ENCODE measurements around the gene PPP1R3G. TPM values are rescaled to one million over a fixed set of nuclear protein-coding genes. Genes with fewer than 3 reads are reported as not detected.

PPP1R3G gene
- total RNA-seq, 4 donors from 2014 or later: 0.56 to 1.8 (median 1.3) TPM

- TF ChIP-seq CTCF (IDR thresholded peaks at IDR 0.05): no peak
- no peak for ATAC-seq (ENCODE audit: low FRiP score)
Measured at GRCh38 chr6:5091210-5092069, 6.3 kb downstream of the PPP1R3G start.

DNA sequence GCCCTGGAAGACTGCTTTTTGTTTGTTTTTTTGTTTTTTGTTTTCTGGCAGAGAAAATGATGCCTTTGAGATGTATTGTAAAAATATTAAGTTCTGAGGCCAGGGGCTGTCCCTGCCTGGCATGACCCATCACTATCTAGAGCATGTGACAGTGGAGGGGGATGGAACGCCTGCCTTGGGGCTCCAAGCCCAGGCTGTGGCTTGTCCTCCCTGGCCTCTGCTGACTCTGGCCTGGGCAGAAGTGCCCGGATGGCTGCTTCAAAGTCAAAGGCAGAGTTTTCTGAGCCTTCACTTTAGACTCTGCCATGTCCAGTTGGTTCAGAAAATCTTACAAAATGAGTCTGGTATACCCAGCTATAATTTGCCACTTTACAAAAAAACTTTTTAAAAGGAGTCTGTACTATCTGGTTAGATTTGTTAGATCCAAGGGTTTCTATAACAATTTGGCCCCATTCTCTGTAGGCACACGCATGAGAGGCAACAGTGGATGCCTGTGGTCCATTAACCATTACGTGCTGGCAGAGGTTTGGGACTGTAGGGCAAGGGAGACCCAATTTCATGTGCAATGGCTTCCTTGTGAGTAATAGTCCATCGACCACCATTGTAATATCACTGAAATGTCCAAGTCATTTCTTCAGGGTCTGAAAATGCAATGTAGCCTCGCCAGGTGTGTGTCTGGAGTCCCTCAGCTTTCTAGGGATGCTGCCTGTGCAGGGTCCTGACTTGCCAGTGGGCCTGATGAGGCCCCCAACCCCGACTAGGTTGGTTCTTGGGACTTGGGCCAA, 8.3 kb downstream of the PPP1R3G start:
- TF ChIP-seq CTCF (IDR thresholded peaks at IDR 0.05): no peak
- ATAC-seq (ENCODE audit: low FRiP score): no peak
- no peak for DNase-seq (ENCODE audit: low spot score)

More at GRCh38 chr6:5091210-5092069, 6.3 kb downstream of the PPP1R3G start:
- no peak for DNase-seq (ENCODE audit: low spot score)

- ATAC-seq (ENCODE audit: low FRiP score) (no peak), DNase-seq (ENCODE audit: low spot score) (no peak)
- TF ChIP-seq CTCF (IDR thresholded peaks at IDR 0.05): no peak
Measured at GRCh38 chr6:5094327-5094726, 9.2 kb downstream of the PPP1R3G start.

DNA sequence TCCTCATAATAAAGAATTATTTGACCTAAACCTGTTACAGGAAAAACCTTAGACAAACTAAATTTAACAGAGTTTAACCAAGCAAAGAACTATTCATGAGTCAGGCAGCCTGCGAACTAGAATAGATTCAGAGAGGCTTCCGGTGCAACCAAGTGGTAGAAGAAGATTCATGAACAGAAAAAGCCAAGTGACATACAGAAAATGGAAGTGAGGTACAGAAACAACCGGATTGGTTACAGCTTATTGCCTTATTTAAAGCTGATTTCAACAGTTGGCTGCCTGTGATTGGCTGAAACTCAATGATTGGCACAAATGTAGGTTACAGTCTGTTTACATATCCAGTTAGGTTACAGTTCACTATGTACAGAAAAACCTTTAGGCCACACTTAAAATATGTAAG, 10.1 kb downstream of the PPP1R3G start:
- no peak for TF ChIP-seq CTCF (IDR thresholded peaks at IDR 0.05)
- no peak for ATAC-seq (ENCODE audit: low FRiP score)
- no peak for DNase-seq (ENCODE audit: low spot score)

- DNase-seq (ENCODE audit: low spot score): no peak
- no peak for TF ChIP-seq CTCF (IDR thresholded peaks at IDR 0.05)
- ATAC-seq (ENCODE audit: low FRiP score): no peak
Measured at GRCh38 chr6:5096482-5096881, 11.3 kb downstream of the PPP1R3G start.

DNA sequence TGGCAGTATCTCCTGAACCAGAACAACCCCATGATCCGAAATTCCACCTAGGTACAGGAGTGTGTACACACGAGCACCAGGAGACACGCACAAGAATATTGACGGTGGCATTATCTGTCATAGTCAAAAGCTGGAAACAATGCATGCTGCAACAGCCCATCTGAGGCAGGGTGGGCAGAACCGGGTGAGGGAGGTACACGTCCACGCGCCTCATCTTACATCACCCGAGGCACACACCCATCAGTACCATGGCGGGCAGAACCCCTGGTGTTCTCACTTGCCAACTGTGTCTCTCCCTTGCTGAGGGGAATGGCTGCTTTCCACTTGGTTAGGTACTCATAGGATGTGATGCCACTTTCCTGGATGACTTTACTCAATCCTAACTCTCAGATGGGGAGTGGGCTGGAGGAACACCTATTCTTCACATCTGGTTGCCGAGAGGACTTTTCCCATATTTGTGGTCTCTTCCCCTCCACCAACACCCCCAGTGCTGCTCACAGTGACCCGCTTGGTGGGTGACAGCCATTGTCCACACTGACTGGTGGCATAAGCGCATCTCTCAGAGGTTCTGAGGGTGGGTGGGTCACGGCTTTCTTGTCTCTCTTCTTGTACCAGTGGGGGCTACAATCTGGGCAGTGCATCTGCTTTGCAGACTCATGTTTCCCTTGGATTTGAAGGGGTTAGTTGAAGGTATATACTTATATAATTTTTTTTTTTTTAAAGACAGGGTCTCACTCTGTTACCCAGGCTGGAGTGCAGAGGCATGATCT, 13.5 kb downstream of the PPP1R3G start:
- no peak for ATAC-seq (ENCODE audit: low FRiP score)
- no peak for DNase-seq (ENCODE audit: low spot score)
- no peak for TF ChIP-seq CTCF (IDR thresholded peaks at IDR 0.05)

All from omental fat pad (tissue), 4 donors.